Neural crest cell (in vitro differentiated cells): Measurements from ENCODE around the gene BCL2L13. TPM values are rescaled to one million over a fixed set of nuclear protein-coding genes. Genes with fewer than 3 reads are reported as not detected.

Experiments
- DNase-seq: peaks from one replicate; pipeline ENCODE4 v3.0.0; 2021; ENCODE audit warnings: low read depth, mixed read lengths, low spot score
- H3K27ac Mint-ChIP-seq: one replicate; pipeline ENCODE4 v1.8.0; 2021; ENCODE audit warnings: mild to moderate bottlenecking, mixed read lengths; ENCODE audit not compliant: unreplicated experiment
- H3K27me3 Mint-ChIP-seq: 2 replicates; pipeline ENCODE4 v1.8.0; 2021; ENCODE audit warnings: low read depth, mild to moderate bottlenecking, mixed read lengths
- H3K36me3 Mint-ChIP-seq: 2 replicates; pipeline ENCODE4 v1.8.0; 2021; ENCODE audit warnings: low read depth, mild to moderate bottlenecking, mixed read lengths
- H3K4me1 Mint-ChIP-seq: 2 replicates; pipeline ENCODE4 v1.8.0; 2021; ENCODE audit warnings: mixed read lengths
- H3K4me3 Mint-ChIP-seq: one replicate; pipeline ENCODE4 v1.8.0; 2021; ENCODE audit warnings: mild to moderate bottlenecking, mixed read lengths
- H3K9me3 Mint-ChIP-seq: 2 replicates; pipeline ENCODE4 v1.8.0; 2021; ENCODE audit warnings: mixed read lengths
- CTCF ChIP-seq: fragments of 200-600 bp; sonication (generic); conservative IDR thresholded peaks from 2 replicates; pipeline ENCODE4 v1.5.0; 2021; ENCODE audit warnings: antibody characterized with exemption, mild to moderate bottlenecking
- total RNA-seq: library from RNA; stranded (reverse); gene quantifications from 2 replicates; pipeline ENCODE4 v1.2.1, GENCODE V29; 2021

Gene BCL2L13
- total RNA-seq, 1 donor from 2014 or later: 37.5 TPM

GRCh38 chr22:17724678-17725499 lies 86.3 kb downstream of the BCL2L13 start:
- TF ChIP-seq CTCF: no peak
- DNase-seq: no peak
- Mint-ChIP-seq H3K27ac (peak overlapping the region; percentile 9), H3K36me3 (peaks cover 8% of the 10 kb centered on the region), H3K4me1 (peaks cover 20% of the 10 kb centered on the region), H3K9me3 (no peaks in the 10 kb centered on the region), H3K27me3 (no peaks in the 10 kb centered on the region), H3K4me3 (no peak overlapping the region)

- Mint-ChIP-seq H3K27ac (peak overlapping the region; percentile 9), H3K4me3 (no peak overlapping the region), H3K27me3 (no peaks in the 10 kb centered on the region), H3K9me3 (no peaks in the 10 kb centered on the region), H3K4me1 (peaks cover 20% of the 10 kb centered on the region), H3K36me3 (peaks cover 8% of the 10 kb centered on the region)
- no peak for DNase-seq
- no peak for TF ChIP-seq CTCF
These were observed 86.9 kb downstream of the BCL2L13 start for GRCh38 chr22:17725500-17725796.

- no peaks in the 10 kb centered on the region for H3K27me3 Mint-ChIP-seq
- H3K9me3 Mint-ChIP-seq: no peaks in the 10 kb centered on the region
- no peak overlapping the region for H3K4me3 Mint-ChIP-seq
- no peak for TF ChIP-seq CTCF
- no peak for DNase-seq
- peaks cover 20% of the 10 kb centered on the region for H3K4me1 Mint-ChIP-seq
- H3K36me3 Mint-ChIP-seq: peaks cover 8% of the 10 kb centered on the region
- peak overlapping the region; percentile 76 for H3K27ac Mint-ChIP-seq
These were observed 87.7 kb downstream of the BCL2L13 start for GRCh38 chr22:17726006-17726927.

- H3K27ac Mint-ChIP-seq: peak overlapping the region; percentile 76
- H3K4me3 Mint-ChIP-seq: no peak overlapping the region
- H3K9me3 Mint-ChIP-seq: no peaks in the 10 kb centered on the region
- H3K4me1 Mint-ChIP-seq: peaks cover 20% of the 10 kb centered on the region
- no peak for DNase-seq
- H3K36me3 Mint-ChIP-seq: peaks cover 8% of the 10 kb centered on the region
- no peak for TF ChIP-seq CTCF
- no peaks in the 10 kb centered on the region for H3K27me3 Mint-ChIP-seq
These were observed 88.7 kb downstream of the BCL2L13 start for GRCh38 chr22:17726928-17727897.

GRCh38 chr22:17728786-17729185 lies 90.2 kb downstream of the BCL2L13 start:
- peaks cover 20% of the 10 kb centered on the region for H3K4me1 Mint-ChIP-seq
- H3K9me3 Mint-ChIP-seq: no peaks in the 10 kb centered on the region
- H3K27me3 Mint-ChIP-seq: no peaks in the 10 kb centered on the region
- no peak overlapping the region for H3K27ac Mint-ChIP-seq
- H3K36me3 Mint-ChIP-seq: peaks cover 10% of the 10 kb centered on the region
- DNase-seq: no peak
- no peak for TF ChIP-seq CTCF
- H3K4me3 Mint-ChIP-seq: no peak overlapping the region
